Endodermal cell (in vitro differentiated cells): Measurements from ENCODE around the gene QTRT2. TPM values are rescaled to one million over a fixed set of nuclear protein-coding genes. Genes with fewer than 3 reads are reported as not detected.

Experiments used
- DNase-seq: peaks from one replicate; pipeline ENCODE4 v3.0.0-alpha.2; 2017
- H3K27ac ChIP-seq: 2 replicates; pipeline ENCODE4 v1.5.1; 2013; ENCODE audit warnings: mild to moderate bottlenecking, low read depth, low read length, moderate library complexity
- H3K27me3 ChIP-seq: 2 replicates; pipeline ENCODE4 v1.6.1; 2013; ENCODE audit warnings: mild to moderate bottlenecking, low read length, moderate library complexity; ENCODE audit not compliant: insufficient read depth, control insufficient read depth, poor library complexity, severe bottlenecking
- H3K36me3 ChIP-seq: 2 replicates; pipeline ENCODE4 v1.7.0; 2013; ENCODE audit warnings: mild to moderate bottlenecking, low read length, moderate library complexity; ENCODE audit not compliant: control insufficient read depth, insufficient read depth
- H3K4me1 ChIP-seq: one replicate; pipeline ENCODE4 v1.7.0; 2013; ENCODE audit warnings: low read length; ENCODE audit not compliant: control insufficient read depth, insufficient read depth
- H3K4me3 ChIP-seq: 2 replicates; pipeline ENCODE4 v1.5.1; 2013; ENCODE audit warnings: mild to moderate bottlenecking, low read length, moderate library complexity
- H3K9ac ChIP-seq: 2 replicates; pipeline ENCODE4 v1.6.1; 2013; ENCODE audit warnings: mild to moderate bottlenecking, low read length, moderate library complexity; ENCODE audit not compliant: poor library complexity, severe bottlenecking; ENCODE audit errors: extremely low read depth
- H3K9me3 ChIP-seq: 2 replicates; pipeline ENCODE4 v1.6.1; 2013; ENCODE audit warnings: mild to moderate bottlenecking, low read length, moderate library complexity; ENCODE audit not compliant: control insufficient read depth
- H3K27ac Mint-ChIP-seq: 2 replicates; pipeline ENCODE4 v1.8.0; 2020; ENCODE audit warnings: mixed read lengths
- H3K27me3 Mint-ChIP-seq: 2 replicates; pipeline ENCODE4 v1.8.0; 2021; ENCODE audit warnings: mild to moderate bottlenecking, mixed read lengths; ENCODE audit not compliant: insufficient read depth
- H3K36me3 Mint-ChIP-seq: 2 replicates; pipeline ENCODE4 v1.8.0; 2020; ENCODE audit warnings: low read depth, mixed read lengths
- H3K4me1 Mint-ChIP-seq: 2 replicates; pipeline ENCODE4 v1.8.0; 2020; ENCODE audit warnings: mixed read lengths
- H3K4me3 Mint-ChIP-seq: 2 replicates; pipeline ENCODE4 v1.8.0; 2020; ENCODE audit warnings: mild to moderate bottlenecking, moderate library complexity, mixed read lengths
- H3K9me3 Mint-ChIP-seq: 2 replicates; pipeline ENCODE4 v1.8.0; 2020; ENCODE audit warnings: mild to moderate bottlenecking, mixed read lengths
- WGBS, 2 experiments: methylation state at CpG; one replicate each; pipeline versions ENCODE4 v1.1.5 to v1.1.7; 2013; ENCODE audit warnings: missing lambda C conversion rate in 2 of 2, mixed read lengths in 1 of 2; ENCODE audit not compliant: insufficient coverage in 1 of 2, insufficient read length in 1 of 2; 5-methylcytosine and 5-hydroxymethylcytosine counted together
- total RNA-seq, 2 donors: library from RNA; stranded (reverse); fragmentation: NEBNext Ultra II Directional in 1 of 2; extraction: Animal tissue kit (Norgen Biotek cat#: 25700) in 1 of 2; gene quantifications; 2 replicates in 1 of 2; 3 replicates in 1 of 2; pipeline ENCODE4 v1.2.1, GENCODE V29; 2021
- TF ChIP-seq, protein P1 (sequence below): fragments of 200-600 bp; sonication (generic); conservative IDR thresholded peaks from 2 replicates; pipeline ENCODE4 v1.5.0; 2021; ENCODE audit warnings: antibody characterized with exemption, mild to moderate bottlenecking

QTRT2 gene
- total RNA-seq, 2 donors from 2014 or later: 33.0 to 37.7 TPM

DNA sequence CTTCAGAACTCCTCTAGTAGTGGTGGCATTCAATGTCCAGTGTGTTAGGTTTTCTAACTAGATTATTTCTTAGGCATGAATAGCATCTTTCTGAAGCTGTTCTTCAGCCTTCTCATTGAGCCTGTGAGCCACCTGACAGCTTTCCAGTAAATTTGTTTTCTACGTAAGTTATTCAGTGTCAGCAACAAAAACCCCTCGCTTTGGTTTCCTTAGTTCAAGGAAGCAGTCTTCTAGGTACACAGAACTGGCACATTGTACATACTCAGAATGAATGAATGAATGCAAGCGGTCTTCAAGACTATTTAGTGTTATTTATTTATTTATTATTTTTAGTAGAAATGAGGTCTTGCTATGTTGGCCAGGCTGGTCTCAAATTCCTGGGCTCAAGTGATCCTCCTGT, 77.4 kb downstream of the QTRT2 start:
- H3K27ac Mint-ChIP-seq: no peak overlapping the region
- no peaks in the 10 kb centered on the region for H3K9me3 ChIP-seq
- H3K27ac ChIP-seq: no peak overlapping the region
- TF ChIP-seq, protein P1, sequence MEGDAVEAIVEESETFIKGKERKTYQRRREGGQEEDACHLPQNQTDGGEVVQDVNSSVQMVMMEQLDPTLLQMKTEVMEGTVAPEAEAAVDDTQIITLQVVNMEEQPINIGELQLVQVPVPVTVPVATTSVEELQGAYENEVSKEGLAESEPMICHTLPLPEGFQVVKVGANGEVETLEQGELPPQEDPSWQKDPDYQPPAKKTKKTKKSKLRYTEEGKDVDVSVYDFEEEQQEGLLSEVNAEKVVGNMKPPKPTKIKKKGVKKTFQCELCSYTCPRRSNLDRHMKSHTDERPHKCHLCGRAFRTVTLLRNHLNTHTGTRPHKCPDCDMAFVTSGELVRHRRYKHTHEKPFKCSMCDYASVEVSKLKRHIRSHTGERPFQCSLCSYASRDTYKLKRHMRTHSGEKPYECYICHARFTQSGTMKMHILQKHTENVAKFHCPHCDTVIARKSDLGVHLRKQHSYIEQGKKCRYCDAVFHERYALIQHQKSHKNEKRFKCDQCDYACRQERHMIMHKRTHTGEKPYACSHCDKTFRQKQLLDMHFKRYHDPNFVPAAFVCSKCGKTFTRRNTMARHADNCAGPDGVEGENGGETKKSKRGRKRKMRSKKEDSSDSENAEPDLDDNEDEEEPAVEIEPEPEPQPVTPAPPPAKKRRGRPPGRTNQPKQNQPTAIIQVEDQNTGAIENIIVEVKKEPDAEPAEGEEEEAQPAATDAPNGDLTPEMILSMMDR: no peak
- no peak overlapping the region for H3K9ac ChIP-seq
- no peaks in the 10 kb centered on the region for H3K36me3 Mint-ChIP-seq
- H3K36me3 ChIP-seq: no peaks in the 10 kb centered on the region
- no peaks in the 10 kb centered on the region for H3K4me1 Mint-ChIP-seq
- no peak for DNase-seq
- H3K27me3 ChIP-seq: no peaks in the 10 kb centered on the region
- no peak overlapping the region for H3K4me3 ChIP-seq
- H3K27me3 Mint-ChIP-seq: no peaks in the 10 kb centered on the region
- no peaks in the 10 kb centered on the region for H3K9me3 Mint-ChIP-seq
- no peaks in the 10 kb centered on the region for H3K4me1 ChIP-seq
- no peak overlapping the region for H3K4me3 Mint-ChIP-seq
- WGBS, 2 experiments: 97 to 100% methylated on average over 2 to 3 of the region's 3 CpGs

Other genes with a start within 250 kb of the QTRT2 start
- gene GRAMD1C, start 217.9 kb upstream of the QTRT2 start, total RNA-seq: 1 to 10 TPM; 1.6 to 5.1 TPM
- 10 to 100 TPM; 14.6 to 15.9 TPM for gene ZDHHC23, start 108.7 kb upstream of the QTRT2 start, total RNA-seq
- gene CCDC191, start 211 bp upstream of the QTRT2 start, total RNA-seq: 1 to 10 TPM; 4.4 to 6.1 TPM
- gene DRD3, start 122.3 kb downstream of the QTRT2 start, total RNA-seq: not detected
- gene ZNF80, start 180.8 kb downstream of the QTRT2 start, total RNA-seq: not detected
- gene TIGIT, start 237.3 kb downstream of the QTRT2 start, total RNA-seq: not detected